ENCODE results near the gene TMEM164. TPM values are rescaled to one million over a fixed set of nuclear protein-coding genes. Genes with fewer than 3 reads are reported as not detected.
A peak's percentile ranks its signal among the peaks of the same experiment; 100 is the strongest.

TMEM164 gene
- total RNA-seq, 1 donor from 2014 or later = 23.9 TPM

- DNase-seq = no peak
Observed at GRCh38 chrX:110212299-110212698, 209.4 kb downstream of the TMEM164 start.

DNA sequence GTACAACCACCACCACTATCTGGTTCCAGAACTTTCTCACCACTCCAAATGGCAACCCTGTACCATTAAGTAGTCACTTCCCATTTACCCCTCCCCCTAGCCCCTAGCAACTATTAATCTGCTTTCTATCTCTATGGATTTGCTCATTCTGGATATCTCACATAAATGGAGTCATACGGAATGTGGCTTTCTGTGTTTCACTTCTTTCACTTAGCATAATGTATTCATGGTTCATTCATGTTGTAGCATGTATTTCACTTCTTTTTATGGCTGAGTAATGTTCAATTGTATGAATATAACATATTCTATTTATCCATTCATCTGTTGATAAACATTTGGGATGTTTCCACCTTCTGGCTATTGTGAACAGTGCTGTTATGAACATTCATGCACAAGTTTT, 210.3 kb downstream of the TMEM164 start:
- DNase-seq = no peak

DNA sequence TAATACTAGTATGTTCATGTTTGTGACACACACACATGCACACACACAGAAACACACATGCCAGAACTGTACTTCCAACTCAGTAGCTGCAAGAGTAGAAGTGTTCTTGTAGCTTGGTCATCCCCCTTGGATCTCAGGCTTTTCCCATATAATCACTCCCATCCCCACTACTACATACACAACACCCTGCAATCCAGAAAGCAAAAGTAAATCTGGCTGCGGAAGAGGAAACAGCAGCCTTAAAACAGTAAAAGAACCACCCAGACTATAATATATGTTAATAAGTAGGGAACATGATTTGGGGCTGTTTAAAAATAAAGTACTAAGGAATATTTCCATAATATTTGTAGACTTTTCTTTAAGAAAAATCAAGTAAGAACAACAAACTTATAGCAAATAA, 211.8 kb downstream of the TMEM164 start:
- no peak for DNase-seq

- DNase-seq = no peak
Observed at GRCh38 chrX:110215411-110215810, 212.5 kb downstream of the TMEM164 start.

- no peak for DNase-seq
Observed at GRCh38 chrX:110216027-110216426, 213.1 kb downstream of the TMEM164 start.

DNA sequence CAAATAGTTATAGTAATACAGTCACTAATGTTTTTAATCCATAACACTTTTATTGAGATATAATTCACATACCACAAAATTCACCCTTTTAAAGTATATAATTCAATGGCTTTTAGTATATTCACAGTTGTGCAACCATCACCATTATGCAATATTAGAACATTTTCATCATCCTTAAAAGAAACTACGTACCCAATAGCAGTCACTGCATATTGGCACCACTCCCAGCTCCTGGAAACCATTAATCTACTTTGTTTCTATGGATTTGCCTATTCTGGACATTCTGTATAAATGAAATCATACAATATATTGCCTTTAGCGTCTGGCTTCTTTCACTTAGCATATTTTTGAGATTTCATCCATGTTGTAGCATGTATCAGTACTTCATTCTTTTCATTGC, 215.7 kb downstream of the TMEM164 start:
- no peak for DNase-seq

DNA sequence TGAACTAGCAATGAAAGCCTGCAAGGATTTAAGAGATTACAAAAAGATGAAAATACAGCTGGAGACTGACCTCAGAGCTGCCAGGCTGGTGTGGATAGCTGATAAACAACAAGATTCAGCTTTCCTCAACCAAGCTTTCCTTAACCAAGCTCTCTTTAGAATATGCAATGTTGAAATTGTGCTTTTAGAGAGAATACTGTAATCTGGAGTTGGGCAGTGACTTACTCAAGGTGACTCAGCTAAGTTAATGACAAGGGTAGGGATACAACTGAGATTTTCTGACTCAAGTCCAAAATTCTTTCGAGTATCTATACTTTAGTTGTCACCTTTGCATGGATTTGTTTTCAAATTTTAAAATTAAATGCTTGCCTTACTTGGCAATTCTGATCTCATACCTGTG, 217.0 kb downstream of the TMEM164 start:
- no peak for DNase-seq

DNA sequence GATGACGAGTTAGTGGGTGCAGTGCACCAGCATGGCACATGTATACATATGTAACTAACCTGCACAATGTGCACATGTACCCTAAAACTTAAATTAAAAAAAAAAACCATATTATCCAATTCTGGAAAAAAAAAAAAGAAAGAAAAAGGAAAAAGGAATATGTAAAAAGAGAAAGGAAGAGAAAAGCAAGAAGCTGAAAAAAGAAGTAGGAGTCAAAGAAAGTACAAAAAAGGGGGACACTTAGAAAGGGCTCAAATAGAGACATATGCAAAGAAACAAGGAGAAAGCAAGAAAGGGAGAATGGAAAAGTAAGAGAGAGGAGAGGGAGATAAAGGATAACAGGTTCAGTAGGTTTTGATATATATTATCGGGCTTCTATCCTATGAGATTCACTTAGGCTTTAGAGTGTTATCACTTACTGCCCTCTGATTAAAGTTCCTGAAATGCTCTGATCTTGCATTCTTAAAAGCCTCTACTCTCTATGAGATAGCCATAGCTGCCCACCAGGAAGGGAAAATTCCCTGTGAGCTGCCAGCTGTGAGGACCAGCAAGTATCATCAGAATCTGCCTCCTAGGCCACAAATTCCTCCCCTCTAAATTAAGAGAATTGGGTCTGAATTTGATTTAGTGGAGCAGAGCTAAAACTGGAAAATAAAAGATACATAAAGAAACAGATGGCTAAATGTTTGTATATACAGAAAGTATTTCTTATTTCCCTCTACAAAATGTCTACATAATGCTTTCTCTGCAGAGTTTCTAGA, 219.8 kb downstream of the TMEM164 start:
- no peak for DNase-seq

DNA sequence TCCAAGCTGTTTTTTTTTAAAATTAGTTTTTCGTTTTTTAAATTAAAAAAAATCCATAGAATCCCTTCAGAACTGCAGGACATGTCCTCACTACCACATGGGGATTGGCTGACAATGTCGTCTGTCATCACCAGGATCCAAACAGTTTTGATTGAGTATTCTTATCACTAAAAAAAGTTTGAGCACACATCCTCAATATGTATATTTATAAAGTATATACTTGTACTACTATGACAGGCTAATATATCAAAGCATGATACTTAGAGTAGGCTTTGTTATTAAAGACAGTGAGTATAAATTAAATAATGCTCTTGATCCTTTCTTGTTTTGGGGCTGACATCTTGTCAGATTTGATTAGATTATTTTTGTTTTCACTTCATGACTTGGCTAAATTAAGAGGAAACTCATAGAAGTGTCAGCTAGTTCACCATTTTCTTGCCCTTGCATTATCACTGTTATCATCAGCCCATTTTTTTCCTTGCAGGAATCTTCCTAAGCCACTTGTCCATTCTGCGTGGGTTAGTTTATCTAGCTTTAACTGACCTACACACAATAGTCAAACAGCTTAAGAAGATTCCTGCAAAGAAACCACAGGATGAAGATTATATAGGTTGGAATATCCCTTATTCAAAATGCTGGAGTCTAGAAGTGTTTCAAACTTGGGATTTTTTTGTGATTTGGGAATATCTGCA, 222.2 kb downstream of the TMEM164 start:
- no peak for DNase-seq

GRCh38 chrX:110226931-110227330, 224.0 kb downstream of the TMEM164 start:
- no peak for DNase-seq

Small RNAs within 50 kb of the gene (small RNA-seq; reads per million reads assigned to genes)
- gene MIR3978 (ENCODE audit: low replicate concordance) (not detected), gene MIR652 (ENCODE audit: low replicate concordance) (19.9 reads per million, percentile 95 among the genes with 10 or more reads in this experiment), gene SNORD96B (ENCODE audit: low replicate concordance) (0.81 reads per million, percentile 83 among the genes with 10 or more reads in this experiment)

Measured in tongue (tissue), 3 donors.